Vagina (tissue), 2 donors: ENCODE measurements around the gene OXT. TPM values are rescaled to one million over a fixed set of nuclear protein-coding genes. Genes with fewer than 3 reads are reported as not detected.

Experiments used
- DNase-seq, 2 donors: peaks; one replicate each; pipeline ENCODE4 v3.0.0-alpha.2; 2017; ENCODE audit errors: extremely low spot score in 2 of 2
- H3K27ac ChIP-seq: fragments of 200-600 bp; sonication (generic); one replicate; pipeline ENCODE4 v1.5.1; 2019
- H3K27me3 ChIP-seq: fragments of 200-600 bp; sonication (generic); one replicate; pipeline ENCODE4 v1.5.1; 2019
- H3K36me3 ChIP-seq, 2 donors: fragments of 200-600 bp; sonication (generic); one replicate each; pipeline ENCODE4 v1.5.1; 2017 to 2019
- H3K4me1 ChIP-seq: fragments of 200-600 bp; sonication (generic); one replicate; pipeline ENCODE4 v1.5.1; 2019
- H3K4me3 ChIP-seq, 2 donors: fragments of 200-600 bp; sonication (generic); 1 replicate in 1 of 2; 2 replicates in 1 of 2; pipeline ENCODE4 v1.5.1; 2016 to 2019
- H3K9me3 ChIP-seq: fragments of 200-600 bp; sonication (generic); one replicate; pipeline ENCODE4 v1.5.1; 2019
- POLR2A ChIP-seq, 2 donors: fragments of 450-650 bp; IDR thresholded peaks; one replicate each; pipeline ENCODE4 v1.6.1; 2017; ENCODE audit warnings: antibody characterized with exemption in 2 of 2, mild to moderate bottlenecking in 2 of 2, moderate library complexity in 2 of 2
- POLR2AphosphoS5 ChIP-seq, 2 donors: sonication (generic); formaldehyde crosslinking; IDR thresholded peaks; one replicate each; pipeline ENCODE4 v1.9.0; 2017; ENCODE audit warnings: antibody characterized with exemption in 2 of 2, mild to moderate bottlenecking in 2 of 2, low read depth in 1 of 2; ENCODE audit not compliant: insufficient read depth in 1 of 2
- intact Hi-C: fragments of 100-400 bp; cut with DNase I; formaldehyde crosslinking; loops from one replicate; pipeline ENCODE4 v1.15.1; 2023
- total RNA-seq: library from RNA; depleted of rRNA; stranded (reverse); fragments of >200 nt; gene quantifications from one replicate; pipeline ENCODE4 v1.2.3, GENCODE V29; 2016
- TF ChIP-seq, protein P1 (sequence below), 3 experiments: fragments of 450-650 bp in 2 of 3; fragments of 200-600 bp in 1 of 3; sonication (generic) in 1 of 3; IDR thresholded peaks; one replicate each; pipeline ENCODE4 v1.5.1; 2017 to 2019; ENCODE audit warnings: antibody characterized with exemption in 3 of 3, mild to moderate bottlenecking in 2 of 3, moderate library complexity in 2 of 3

Gene OXT
- total RNA-seq, 1 donor from 2014 or later: not detected

DNA sequence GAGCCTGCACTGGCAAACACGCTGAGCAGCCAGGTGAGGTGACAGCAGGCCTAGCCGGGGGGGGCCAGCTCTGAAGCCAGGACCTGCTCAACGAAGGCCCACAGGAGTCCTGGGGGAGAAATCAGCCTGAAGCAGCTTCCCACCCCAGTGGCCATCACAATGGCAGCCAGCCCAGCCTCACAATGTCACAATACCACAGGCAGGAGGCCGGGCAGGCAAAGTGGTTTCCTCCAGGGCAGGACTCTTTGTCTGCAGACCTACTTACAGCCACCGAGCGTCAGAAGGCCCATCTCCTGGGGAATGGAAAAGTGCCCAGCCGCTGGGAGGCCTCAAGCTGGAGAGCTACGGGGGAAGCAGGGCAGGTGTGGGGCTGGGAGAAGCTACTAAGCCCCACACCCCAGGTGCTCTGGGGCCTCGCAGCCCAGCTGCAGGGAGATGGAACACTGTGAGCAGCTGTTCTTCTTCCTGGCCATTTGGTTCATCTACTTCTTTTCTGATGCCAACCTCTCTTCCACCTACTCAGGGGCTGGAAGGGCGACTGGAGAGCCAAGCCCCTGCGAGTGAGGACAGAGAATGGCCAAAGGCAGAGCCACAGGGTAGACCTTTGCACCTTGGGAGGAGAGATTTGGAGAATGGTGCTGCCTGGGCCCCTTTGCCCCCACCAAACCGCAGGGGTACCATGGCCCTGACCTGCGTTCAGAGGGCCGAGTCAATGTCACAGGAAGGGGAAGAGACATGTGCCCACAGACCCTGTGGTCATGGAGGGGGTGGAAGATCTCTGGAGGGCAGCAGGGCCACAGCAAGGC lies 35.4 kb downstream of the OXT start:
- intact Hi-C loops: no loop called here
- DNase-seq: no peak
- Histone ChIP-seq H3K4me1 (no peaks in the 10 kb centered on the region), H3K36me3 (peaks cover 0 to 14% of the 10 kb centered on the region in 2 donors), H3K9me3 (no peaks in the 10 kb centered on the region), H3K4me3 (no peak overlapping the region), H3K27me3 (no peaks in the 10 kb centered on the region), H3K27ac (no peak overlapping the region)
- TF ChIP-seq POLR2AphosphoS5 (IDR thresholded peaks at IDR 0.05; ENCODE audit: insufficient read depth in 1 of 2, low read depth in 1 of 2) (no peak), POLR2A (IDR thresholded peaks at IDR 0.05) (no peak)
- TF ChIP-seq, protein P1, sequence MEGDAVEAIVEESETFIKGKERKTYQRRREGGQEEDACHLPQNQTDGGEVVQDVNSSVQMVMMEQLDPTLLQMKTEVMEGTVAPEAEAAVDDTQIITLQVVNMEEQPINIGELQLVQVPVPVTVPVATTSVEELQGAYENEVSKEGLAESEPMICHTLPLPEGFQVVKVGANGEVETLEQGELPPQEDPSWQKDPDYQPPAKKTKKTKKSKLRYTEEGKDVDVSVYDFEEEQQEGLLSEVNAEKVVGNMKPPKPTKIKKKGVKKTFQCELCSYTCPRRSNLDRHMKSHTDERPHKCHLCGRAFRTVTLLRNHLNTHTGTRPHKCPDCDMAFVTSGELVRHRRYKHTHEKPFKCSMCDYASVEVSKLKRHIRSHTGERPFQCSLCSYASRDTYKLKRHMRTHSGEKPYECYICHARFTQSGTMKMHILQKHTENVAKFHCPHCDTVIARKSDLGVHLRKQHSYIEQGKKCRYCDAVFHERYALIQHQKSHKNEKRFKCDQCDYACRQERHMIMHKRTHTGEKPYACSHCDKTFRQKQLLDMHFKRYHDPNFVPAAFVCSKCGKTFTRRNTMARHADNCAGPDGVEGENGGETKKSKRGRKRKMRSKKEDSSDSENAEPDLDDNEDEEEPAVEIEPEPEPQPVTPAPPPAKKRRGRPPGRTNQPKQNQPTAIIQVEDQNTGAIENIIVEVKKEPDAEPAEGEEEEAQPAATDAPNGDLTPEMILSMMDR (IDR thresholded peaks at IDR 0.05): no peak

DNA sequence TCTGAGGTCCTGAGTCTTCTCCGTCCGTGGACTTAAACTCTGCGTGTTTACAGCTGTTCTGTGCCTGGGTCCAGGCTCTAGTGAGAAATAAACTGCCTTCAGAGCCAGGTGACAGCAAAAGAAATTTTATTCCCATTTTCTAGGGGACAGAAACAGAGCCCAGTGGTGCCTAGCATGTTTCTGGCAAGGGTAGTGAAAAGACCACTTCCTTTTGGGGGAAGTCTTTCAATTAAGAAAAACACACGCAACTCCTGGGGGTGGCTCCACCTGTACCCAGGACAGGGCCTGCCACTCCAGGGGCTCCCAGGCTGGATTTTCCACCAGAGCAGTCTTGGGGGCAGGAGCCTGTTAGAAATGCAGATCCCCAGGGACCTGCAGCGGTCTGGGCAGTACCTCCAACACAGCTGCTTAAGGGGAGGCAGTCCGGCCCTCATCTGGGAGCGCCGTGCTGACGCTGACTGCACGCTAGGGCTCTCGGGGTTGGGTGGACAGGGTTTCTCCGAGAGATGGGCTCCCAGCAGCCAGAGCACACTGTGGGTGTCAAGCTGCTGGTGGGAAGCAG lies 36.1 kb downstream of the OXT start:
- intact Hi-C loops: no loop called here
- peaks cover 0 to 14% of the 10 kb centered on the region in 2 donors for H3K36me3 ChIP-seq
- H3K4me3 ChIP-seq: no peak overlapping the region
- H3K27ac ChIP-seq: no peak overlapping the region
- no peak for DNase-seq
- TF ChIP-seq POLR2AphosphoS5 (IDR thresholded peaks at IDR 0.05; ENCODE audit: insufficient read depth in 1 of 2, low read depth in 1 of 2): no peak
- TF ChIP-seq, protein P1 (IDR thresholded peaks at IDR 0.05): no peak
- no peak for TF ChIP-seq POLR2A (IDR thresholded peaks at IDR 0.05)
- H3K9me3 ChIP-seq: no peaks in the 10 kb centered on the region
- H3K4me1 ChIP-seq: no peaks in the 10 kb centered on the region
- no peaks in the 10 kb centered on the region for H3K27me3 ChIP-seq

DNA sequence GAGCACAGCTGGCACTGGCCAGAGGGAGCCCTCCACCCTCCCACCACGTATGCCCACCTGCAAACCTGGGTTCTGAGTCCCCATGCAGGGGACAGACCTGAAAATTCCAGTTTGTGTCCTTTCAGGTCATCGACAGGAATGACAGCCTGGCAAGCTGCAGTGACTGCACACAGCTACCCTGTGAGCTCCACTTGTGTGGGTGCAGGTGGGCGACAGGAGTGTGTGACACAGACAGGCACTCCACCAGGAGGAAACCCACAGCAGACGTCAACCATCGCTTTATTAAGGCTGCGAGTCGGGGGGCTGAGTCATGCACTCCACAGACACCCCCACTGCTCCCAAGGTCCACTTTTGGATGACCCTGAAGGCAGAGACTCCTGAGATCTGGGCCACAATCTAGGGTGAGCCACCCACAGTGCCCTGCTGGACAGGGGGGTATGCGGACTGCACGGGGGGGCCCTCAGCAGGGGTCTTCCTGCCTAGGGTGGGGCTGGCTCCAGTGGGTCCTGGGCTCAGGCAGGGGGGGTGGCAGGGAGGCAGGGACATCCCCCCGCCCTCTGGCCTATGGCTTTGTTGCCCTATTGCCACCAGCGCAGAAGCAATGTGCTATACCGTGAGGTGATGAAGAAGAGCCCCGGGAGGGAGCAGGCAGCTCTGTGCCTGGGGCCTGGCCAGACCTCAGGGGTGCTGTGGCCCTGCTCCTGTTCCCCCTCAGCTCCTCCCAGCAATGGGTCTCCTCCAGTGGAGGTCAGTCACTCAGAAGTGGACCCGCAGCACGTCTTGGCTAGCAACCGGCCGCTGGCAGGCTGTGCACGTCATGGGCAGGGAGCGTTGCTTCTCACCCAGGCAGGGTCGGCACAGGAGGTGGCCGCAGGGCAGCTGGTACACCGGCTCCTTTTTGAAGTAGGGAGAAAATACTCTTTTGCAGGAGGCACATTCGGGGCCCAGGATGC lies 38.2 kb downstream of the OXT start:
- Histone ChIP-seq H3K36me3 (peaks cover 0 to 23% of the 10 kb centered on the region in 2 donors), H3K27ac (no peak overlapping the region), H3K9me3 (no peaks in the 10 kb centered on the region), H3K4me3 (no peak overlapping the region), H3K4me1 (no peaks in the 10 kb centered on the region), H3K27me3 (no peaks in the 10 kb centered on the region)
- TF ChIP-seq POLR2A (IDR thresholded peaks at IDR 0.05): no peak
- no peak for TF ChIP-seq POLR2AphosphoS5 (IDR thresholded peaks at IDR 0.05; ENCODE audit: insufficient read depth in 1 of 2, low read depth in 1 of 2)
- TF ChIP-seq, protein P1 (IDR thresholded peaks at IDR 0.05): no peak
- intact Hi-C loops: loop anchor here (10.0 kb wide), 1 partner anchor 55 kb away; no protein-coding TSS in a partner anchor
- DNase-seq: no peak

- H3K4me3 ChIP-seq: no peak overlapping the region
- peaks cover 0 to 23% of the 10 kb centered on the region in 2 donors for H3K36me3 ChIP-seq
- DNase-seq: no peak
- TF ChIP-seq, protein P1 (IDR thresholded peaks at IDR 0.05): no peak
- TF ChIP-seq POLR2A (IDR thresholded peaks at IDR 0.05) (no peak), POLR2AphosphoS5 (IDR thresholded peaks at IDR 0.05; ENCODE audit: insufficient read depth in 1 of 2, low read depth in 1 of 2) (no peak)
- no peaks in the 10 kb centered on the region for H3K27me3 ChIP-seq
- no peak overlapping the region for H3K27ac ChIP-seq
- intact Hi-C loops: loop anchor here (10.0 kb wide), 1 partner anchor 57 kb away; no protein-coding TSS in a partner anchor
- no peaks in the 10 kb centered on the region for H3K4me1 ChIP-seq
- no peaks in the 10 kb centered on the region for H3K9me3 ChIP-seq
Measured at GRCh38 chr20:3111507-3111906, 40.1 kb downstream of the OXT start.
